Neuronal stem cell (in vitro differentiated cells): ENCODE data around the gene STX4.

Experiments
- DNase-seq: peaks from one replicate; pipeline ENCODE4 v3.0.0-alpha.2; 2013; ENCODE audit warnings: low spot score
- H2AFZ ChIP-seq: one replicate; pipeline ENCODE4 v1.6.1; 2013; ENCODE audit warnings: mild to moderate bottlenecking, low read length, inconsistent platforms
- H2AK5ac ChIP-seq: 2 replicates; pipeline ENCODE4 v1.6.1; 2013; ENCODE audit warnings: low read depth, mild to moderate bottlenecking, inconsistent platforms, low read length, moderate library complexity, mixed read lengths
- H2BK120ac ChIP-seq: 2 replicates; pipeline ENCODE4 v1.6.1; 2013; ENCODE audit warnings: low read depth, mild to moderate bottlenecking, inconsistent platforms, low read length, moderate library complexity, mixed read lengths
- H2BK12ac ChIP-seq: one replicate; pipeline ENCODE4 v1.6.1; 2013; ENCODE audit warnings: low read length, inconsistent platforms
- H2BK15ac ChIP-seq: 2 replicates; pipeline ENCODE4 v1.6.1; 2013; ENCODE audit warnings: mild to moderate bottlenecking, low read length, inconsistent platforms, mixed read lengths
- H2BK5ac ChIP-seq: one replicate; pipeline ENCODE4 v1.6.1; 2013; ENCODE audit warnings: inconsistent platforms, mild to moderate bottlenecking, low read length, moderate library complexity
- H3K14ac ChIP-seq: one replicate; pipeline ENCODE4 v1.6.1; 2013; ENCODE audit warnings: low read length, inconsistent platforms
- H3K18ac ChIP-seq: 2 replicates; pipeline ENCODE4 v1.6.1; 2013; ENCODE audit warnings: low read length, inconsistent platforms
- H3K23ac ChIP-seq: 2 replicates; pipeline ENCODE4 v1.6.1; 2013; ENCODE audit warnings: low read depth, mild to moderate bottlenecking, mixed read lengths, low read length, inconsistent platforms; ENCODE audit not compliant: poor library complexity
- H3K27ac ChIP-seq: replicated peaks from 3 replicates; pipeline ENCODE4 v1.5.1; 2013; ENCODE audit warnings: low read length, inconsistent platforms
- H3K27me3 ChIP-seq, 3 experiments: 2 replicates each; pipeline ENCODE4 v1.6.1; 2013; ENCODE audit warnings: low read length in 3 of 3, mild to moderate bottlenecking in 2 of 3, inconsistent platforms in 1 of 3, low read depth in 1 of 3, mixed read lengths in 1 of 3, moderate library complexity in 1 of 3; ENCODE audit not compliant: control insufficient read depth in 3 of 3, insufficient read depth in 3 of 3
- H3K36me3 ChIP-seq, 2 donors: replicated peaks in 1 of 2; 2 replicates each; pipeline ENCODE4 v1.6.1; 2013; ENCODE audit warnings: low read length in 2 of 2; ENCODE audit not compliant: control insufficient read depth in 2 of 2, insufficient read depth in 2 of 2
- H3K4ac ChIP-seq: 2 replicates; pipeline ENCODE4 v1.6.1; 2013; ENCODE audit warnings: inconsistent platforms, mild to moderate bottlenecking, low read length, moderate library complexity
- H3K4me1 ChIP-seq, 2 donors: 1 replicate in 1 of 2; 2 replicates in 1 of 2; pipeline ENCODE4 v1.6.1; 2013; ENCODE audit warnings: low read length in 2 of 2, low read depth in 1 of 2; ENCODE audit not compliant: control insufficient read depth in 2 of 2, insufficient read depth in 1 of 2
- H3K4me2 ChIP-seq: one replicate; pipeline ENCODE4 v1.6.1; 2013; ENCODE audit warnings: mild to moderate bottlenecking, low read length, inconsistent platforms; ENCODE audit not compliant: insufficient read depth, poor library complexity, severe bottlenecking
- H3K4me3 ChIP-seq, 2 donors: 2 replicates each; pipeline ENCODE4 v1.5.1; 2013; ENCODE audit warnings: low read length in 2 of 2, mild to moderate bottlenecking in 2 of 2, inconsistent platforms in 1 of 2, moderate library complexity in 1 of 2
- H3K79me1 ChIP-seq: one replicate; pipeline ENCODE4 v1.6.1; 2013; ENCODE audit warnings: low read depth, mild to moderate bottlenecking, inconsistent platforms, low read length, moderate library complexity
- H3K9ac ChIP-seq: one replicate; pipeline ENCODE4 v1.6.1; 2013; ENCODE audit warnings: mild to moderate bottlenecking, low read depth, low read length, inconsistent platforms; ENCODE audit not compliant: poor library complexity
- H3K9me3 ChIP-seq, 2 donors: replicated peaks in 1 of 2; 2 replicates each; pipeline versions ENCODE3 to v1.6.1; 2013; ENCODE audit warnings: low read length in 2 of 2, mild to moderate bottlenecking in 2 of 2, inconsistent platforms in 1 of 2, low read depth in 1 of 2, mixed read lengths in 1 of 2, moderate library complexity in 1 of 2; ENCODE audit not compliant: control insufficient read depth in 2 of 2, insufficient read depth in 1 of 2
- H4K8ac ChIP-seq: one replicate; pipeline ENCODE4 v1.6.1; 2013; ENCODE audit warnings: low read depth, mild to moderate bottlenecking, inconsistent platforms, low read length, moderate library complexity
- H4K91ac ChIP-seq: one replicate; pipeline ENCODE4 v1.6.1; 2013; ENCODE audit warnings: low read length, low read depth, mild to moderate bottlenecking, inconsistent platforms; ENCODE audit not compliant: poor library complexity
- WGBS, 2 donors: extraction: QIAGEN DNeasy Blood & Tissue Kit; methylation state at CpG; one replicate each; pipeline ENCODE4 v1.1.7; 2013; ENCODE audit warnings: missing lambda C conversion rate in 2 of 2, mixed read lengths in 1 of 2; ENCODE audit not compliant: insufficient read length in 2 of 2, insufficient replicate concordance in 1 of 2; ENCODE audit errors: extremely low coverage in 2 of 2; 5-methylcytosine and 5-hydroxymethylcytosine counted together

The STX4 gene

DNA sequence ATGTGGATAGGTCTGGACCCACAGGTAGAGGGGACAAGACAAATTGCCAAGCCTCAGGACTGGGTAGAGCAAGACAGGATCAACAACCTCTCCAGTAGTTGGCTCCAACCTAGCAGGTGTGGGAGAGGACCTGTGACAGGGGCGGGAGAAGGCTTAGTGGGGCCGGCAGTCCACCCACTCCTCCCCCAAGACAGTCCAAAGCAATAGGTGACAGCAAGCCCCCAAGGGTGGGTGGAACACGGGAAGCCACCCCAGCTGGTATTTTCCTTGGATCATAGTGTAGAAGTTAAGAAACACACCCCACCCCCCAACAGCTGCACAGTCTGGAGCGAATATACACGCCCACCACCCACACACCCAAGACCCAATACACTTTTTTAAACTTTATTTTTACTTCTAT, 4.1 kb upstream of the STX4 start:
- WGBS, 2 donors = no CpG with 5 or more reads among the region's 5 CpGs
- no peak overlapping the region for H2BK5ac ChIP-seq
- no peak overlapping the region for H4K8ac ChIP-seq

DNA sequence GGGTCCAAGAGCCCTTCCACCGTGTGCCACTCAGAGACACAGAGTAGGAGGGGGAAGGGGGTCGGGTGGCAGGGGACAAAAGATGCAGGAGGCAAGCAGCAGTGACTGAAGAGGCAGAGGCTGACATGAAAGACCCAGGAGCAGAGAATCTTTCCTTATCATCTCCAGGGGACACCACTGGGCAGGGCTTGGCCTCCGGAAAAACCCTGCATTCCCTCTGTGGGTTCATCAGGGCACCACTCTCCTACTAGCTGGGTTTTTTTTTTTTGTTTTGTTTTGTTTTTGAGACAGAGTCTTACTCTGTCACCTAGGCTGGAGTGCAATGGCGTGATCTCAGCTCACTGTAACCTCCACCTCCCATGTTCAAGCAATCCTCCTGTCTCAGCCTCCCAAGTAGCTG, 2.1 kb upstream of the STX4 start:
- H2BK5ac ChIP-seq = no peak overlapping the region
- no CpG with 5 or more reads among the region's 4 CpGs for WGBS, 2 donors
- H2BK120ac ChIP-seq = no peak overlapping the region
- H3K79me1 ChIP-seq = peaks cover 2% of the 10 kb centered on the region
- no peak overlapping the region for H2AK5ac ChIP-seq
- H4K8ac ChIP-seq = no peak overlapping the region
- no peak overlapping the region for H3K27ac ChIP-seq
- H3K4me3 ChIP-seq = no peak overlapping the region
- H3K14ac ChIP-seq = no peak overlapping the region
- H2BK12ac ChIP-seq = no peak overlapping the region
- H4K91ac ChIP-seq = no peak overlapping the region
- peaks cover 1 to 9% of the 10 kb centered on the region in 2 donors for H3K4me1 ChIP-seq
- no peak overlapping the region for H3K9ac ChIP-seq
- DNase-seq = no peak
- H3K9me3 ChIP-seq = no peaks in the 10 kb centered on the region
- H2AFZ ChIP-seq = no peak overlapping the region
- no peak overlapping the region for H3K4ac ChIP-seq
- H3K4me2 ChIP-seq = no peak overlapping the region
- H3K23ac ChIP-seq = no peak overlapping the region
- H2BK15ac ChIP-seq = no peak overlapping the region
- H3K27me3 ChIP-seq = no peaks in the 10 kb centered on the region
- no peaks in the 10 kb centered on the region for H3K36me3 ChIP-seq
- H3K18ac ChIP-seq = no peak overlapping the region

More for the DNA sequence above, 4.1 kb upstream of the STX4 start:
- Histone ChIP-seq H3K9me3 (no peaks in the 10 kb centered on the region), H3K4me3 (no peak overlapping the region), H2BK120ac (no peak overlapping the region), H3K14ac (no peak overlapping the region), H2BK15ac (no peak overlapping the region), H3K4me2 (no peak overlapping the region), H3K4me1 (peaks cover 3 to 9% of the 10 kb centered on the region in 2 donors), H3K79me1 (no peaks in the 10 kb centered on the region), H3K36me3 (no peaks in the 10 kb centered on the region), H3K27ac (no peak overlapping the region), H2AK5ac (no peak overlapping the region), H3K23ac (no peak overlapping the region), H2AFZ (no peak overlapping the region), H3K27me3 (no peaks in the 10 kb centered on the region), H2BK12ac (no peak overlapping the region), H3K9ac (no peak overlapping the region), H3K18ac (no peak overlapping the region), H3K4ac (no peak overlapping the region), H4K91ac (no peak overlapping the region)
- DNase-seq = no peak

DNA sequence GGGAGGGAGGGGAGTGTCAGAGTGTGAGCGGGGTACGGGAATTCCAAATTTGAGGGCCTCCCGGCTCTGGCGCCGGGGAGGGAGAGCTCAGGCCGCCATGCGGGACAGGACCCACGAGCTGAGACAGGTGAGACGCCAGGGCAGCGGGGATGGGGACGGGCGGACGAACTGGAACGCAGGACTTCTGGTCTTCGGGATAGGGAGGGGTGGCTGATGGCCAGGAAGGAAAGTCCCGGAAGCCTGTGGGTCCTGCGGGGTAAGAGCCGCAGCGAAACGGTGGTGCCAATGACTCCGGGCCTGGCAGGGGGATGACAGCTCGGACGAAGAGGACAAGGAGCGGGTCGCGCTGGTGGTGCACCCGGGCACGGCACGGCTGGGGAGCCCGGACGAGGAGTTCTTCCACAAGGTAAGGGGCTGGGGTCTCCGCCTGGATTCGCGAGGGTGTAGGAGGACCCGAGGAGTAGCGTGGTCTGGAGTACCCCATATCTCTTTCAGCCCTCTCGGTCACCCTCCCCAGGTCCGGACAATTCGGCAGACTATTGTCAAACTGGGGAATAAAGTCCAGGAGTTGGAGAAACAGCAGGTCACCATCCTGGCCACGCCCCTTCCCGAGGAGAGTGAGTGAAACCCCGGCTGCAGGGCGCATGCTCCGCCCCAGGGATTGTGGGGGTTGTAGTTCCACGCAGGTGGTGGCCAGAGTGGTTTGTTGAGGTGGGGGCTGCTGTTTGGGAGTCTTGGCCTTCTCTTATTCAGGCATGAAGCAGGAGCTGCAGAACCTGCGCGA, 543 bp downstream of the STX4 start:
- Histone ChIP-seq H3K9ac (peak overlapping the region; percentile 91), H3K36me3 (peaks cover 0 to 4% of the 10 kb centered on the region in 2 donors), H3K4me3 (peak overlapping the region; percentile 84 to 92), H2BK12ac (no peak overlapping the region), H3K23ac (no peak overlapping the region), H2BK120ac (no peak overlapping the region), H2BK5ac (peak overlapping the region; percentile 96), H3K4me2 (peak overlapping the region; percentile 100), H3K4me1 (peaks cover 1 to 9% of the 10 kb centered on the region in 2 donors), H3K14ac (peak overlapping the region; percentile 67), H3K27me3 (no peaks in the 10 kb centered on the region), H3K9me3 (no peaks in the 10 kb centered on the region), H3K79me1 (peaks cover 2% of the 10 kb centered on the region), H2BK15ac (peak overlapping the region; percentile 32), H3K4ac (no peak overlapping the region), H2AFZ (peak overlapping the region; percentile 96), H4K8ac (no peak overlapping the region), H4K91ac (no peak overlapping the region), H3K18ac (peak overlapping the region; percentile 21), H2AK5ac (peak overlapping the region; percentile 76), H3K27ac (peak overlapping the region; percentile 20)
- no CpG with 5 or more reads among the region's 47 CpGs for WGBS, 2 donors
- peak; percentile 77 for DNase-seq

DNA sequence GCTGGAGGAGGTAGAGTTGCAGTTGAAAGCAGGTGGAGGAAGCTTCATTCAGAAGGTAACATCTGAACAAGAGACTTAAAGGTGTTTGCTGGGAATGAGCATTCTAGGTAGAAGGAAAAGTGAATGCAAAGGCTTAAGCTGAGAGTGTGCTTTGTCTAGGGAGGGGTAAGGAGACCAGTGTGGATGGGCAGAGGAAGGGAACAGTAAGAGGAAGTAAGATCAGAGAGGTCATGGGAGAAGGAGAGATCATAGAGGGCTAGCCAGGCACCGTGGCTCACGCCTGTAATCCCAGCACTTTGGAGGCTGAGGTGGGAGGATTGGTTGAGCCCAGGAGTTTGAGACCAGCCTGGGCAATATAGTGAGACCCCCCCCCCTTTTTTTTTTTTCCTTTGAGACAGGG, 3.3 kb downstream of the STX4 start:
- H3K27ac ChIP-seq = no peak overlapping the region
- WGBS, 2 donors = no CpG with 5 or more reads among the region's 2 CpGs

More for the DNA sequence above, 3.3 kb downstream of the STX4 start:
- no peak overlapping the region for H3K18ac ChIP-seq
- no peak overlapping the region for H4K8ac ChIP-seq
- H3K14ac ChIP-seq = no peak overlapping the region
- peaks cover 1 to 8% of the 10 kb centered on the region in 2 donors for H3K4me1 ChIP-seq
- H4K91ac ChIP-seq = no peak overlapping the region
- no peak for DNase-seq
- no peak overlapping the region for H2BK5ac ChIP-seq
- H2AFZ ChIP-seq = no peak overlapping the region
- peaks cover 0 to 5% of the 10 kb centered on the region in 2 donors for H3K36me3 ChIP-seq
- no peak overlapping the region for H2BK15ac ChIP-seq
- no peak overlapping the region for H3K9ac ChIP-seq
- no peaks in the 10 kb centered on the region for H3K27me3 ChIP-seq
- no peak overlapping the region for H3K23ac ChIP-seq
- H2BK120ac ChIP-seq = no peak overlapping the region
- peaks cover 2% of the 10 kb centered on the region for H3K79me1 ChIP-seq
- H3K4me2 ChIP-seq = no peak overlapping the region
- no peak overlapping the region for H2AK5ac ChIP-seq
- H3K4me3 ChIP-seq = no peak overlapping the region
- H3K4ac ChIP-seq = no peak overlapping the region
- H2BK12ac ChIP-seq = no peak overlapping the region
- no peaks in the 10 kb centered on the region for H3K9me3 ChIP-seq
